Tibial nerve (tissue), 4 donors: ENCODE results near the gene MYB. TPM values are rescaled to one million over a fixed set of nuclear protein-coding genes. Genes with fewer than 3 reads are reported as not detected.
"Not testable (repeated sequence)": the region's sequence is repeated elsewhere in the genome, so short reads cannot be mapped to it uniquely, and the experiment has no call there.

Source experiments
- DNase-seq, 2 donors: peaks; one replicate each; pipeline ENCODE4 v3.0.0-alpha.2; 2019; ENCODE audit warnings: low spot score in 2 of 2
- H3K27ac ChIP-seq, 4 donors: fragments of 200-600 bp; sonication (generic) in 3 of 4; one replicate each; pipeline ENCODE4 v1.5.1; 2017 to 2019; ENCODE audit warnings: mild to moderate bottlenecking in 1 of 4
- H3K27me3 ChIP-seq, 2 donors: fragments of 200-600 bp; sonication (generic) in 1 of 2; one replicate each; pipeline versions ENCODE4 v1.5.1 to v1.6.0; 2017 to 2019
- H3K36me3 ChIP-seq, 3 donors: fragments of 200-600 bp; sonication (generic); one replicate each; pipeline ENCODE4 v1.5.1; 2018 to 2019
- H3K4me1 ChIP-seq, 4 donors: fragments of 200-600 bp; sonication (generic) in 3 of 4; one replicate each; pipeline ENCODE4 v1.5.1; 2017 to 2019
- H3K4me3 ChIP-seq, 4 donors: fragments of 200-600 bp; sonication (generic) in 3 of 4; one replicate each; pipeline ENCODE4 v1.5.1; 2017 to 2019; ENCODE audit warnings: mild to moderate bottlenecking in 1 of 4, moderate library complexity in 1 of 4
- H3K9me3 ChIP-seq, 4 donors: fragments of 200-600 bp; sonication (generic) in 3 of 4; one replicate each; pipeline ENCODE4 v1.5.1; 2017 to 2019
- EP300 ChIP-seq, 2 donors: sonication (generic); formaldehyde crosslinking; IDR thresholded peaks; one replicate each; pipeline ENCODE4 v1.6.1; 2017; ENCODE audit warnings: antibody characterized with exemption in 2 of 2, mild to moderate bottlenecking in 1 of 2
- POLR2A ChIP-seq, 2 donors: fragments of 450-650 bp; IDR thresholded peaks; one replicate each; pipeline ENCODE4 v1.6.1; 2017; ENCODE audit warnings: antibody characterized with exemption in 2 of 2, mild to moderate bottlenecking in 2 of 2, moderate library complexity in 2 of 2
- WGBS, 2 donors: methylation state at CpG; one replicate each; pipeline ENCODE4 v1.1.5; 2018; 5-methylcytosine and 5-hydroxymethylcytosine counted together
- total RNA-seq, 4 donors: library from RNA; depleted of rRNA; stranded (reverse); fragments of >200 nt; gene quantifications; one replicate each; pipeline ENCODE4 v1.1.0, GENCODE V29; 2016
- TF ChIP-seq, protein P1 (sequence below), 5 experiments: fragments of 200-600 bp in 3 of 5; fragments of 450-650 bp in 2 of 5; sonication (generic) in 3 of 5; IDR thresholded peaks; one replicate each; pipeline ENCODE4 v1.5.1; 2016 to 2019; ENCODE audit warnings: antibody characterized with exemption in 5 of 5, mild to moderate bottlenecking in 3 of 5, moderate library complexity in 2 of 5

The MYB gene
- total RNA-seq, 4 donors from 2014 or later: 0.63 to 1.2 (median 0.83) TPM

DNA sequence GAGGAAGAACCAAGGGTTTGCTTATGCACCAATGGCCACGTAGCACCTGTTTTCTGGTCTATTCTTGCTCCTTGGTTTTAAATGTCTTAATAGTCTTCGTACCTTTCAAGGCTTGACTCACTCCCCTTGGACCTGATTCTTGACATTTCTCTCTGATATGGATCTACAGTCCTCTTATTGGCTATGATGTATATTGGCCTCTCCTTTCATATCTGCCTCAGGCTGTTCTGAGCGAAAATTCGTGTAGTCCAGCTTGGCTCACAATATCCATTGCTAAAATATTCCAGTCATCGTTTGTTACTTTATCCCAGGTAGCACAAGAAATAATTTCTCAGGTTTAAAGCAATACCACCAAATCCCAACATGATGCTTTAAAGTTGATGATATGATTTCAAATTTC, 59.6 kb downstream of the MYB start:
- Histone ChIP-seq H3K4me3 (no peak overlapping the region), H3K27me3 (no peaks in the 10 kb centered on the region), H3K4me1 (no peaks in the 10 kb centered on the region), H3K27ac (no peak overlapping the region), H3K36me3 (no peaks in the 10 kb centered on the region), H3K9me3 (no peaks in the 10 kb centered on the region)
- 88 to 89% methylated on average over 5 of the region's 5 CpGs for WGBS, 2 donors
- TF ChIP-seq EP300 (IDR thresholded peaks at IDR 0.05) (no peak), POLR2A (IDR thresholded peaks at IDR 0.05) (no peak)
- TF ChIP-seq, protein P1, sequence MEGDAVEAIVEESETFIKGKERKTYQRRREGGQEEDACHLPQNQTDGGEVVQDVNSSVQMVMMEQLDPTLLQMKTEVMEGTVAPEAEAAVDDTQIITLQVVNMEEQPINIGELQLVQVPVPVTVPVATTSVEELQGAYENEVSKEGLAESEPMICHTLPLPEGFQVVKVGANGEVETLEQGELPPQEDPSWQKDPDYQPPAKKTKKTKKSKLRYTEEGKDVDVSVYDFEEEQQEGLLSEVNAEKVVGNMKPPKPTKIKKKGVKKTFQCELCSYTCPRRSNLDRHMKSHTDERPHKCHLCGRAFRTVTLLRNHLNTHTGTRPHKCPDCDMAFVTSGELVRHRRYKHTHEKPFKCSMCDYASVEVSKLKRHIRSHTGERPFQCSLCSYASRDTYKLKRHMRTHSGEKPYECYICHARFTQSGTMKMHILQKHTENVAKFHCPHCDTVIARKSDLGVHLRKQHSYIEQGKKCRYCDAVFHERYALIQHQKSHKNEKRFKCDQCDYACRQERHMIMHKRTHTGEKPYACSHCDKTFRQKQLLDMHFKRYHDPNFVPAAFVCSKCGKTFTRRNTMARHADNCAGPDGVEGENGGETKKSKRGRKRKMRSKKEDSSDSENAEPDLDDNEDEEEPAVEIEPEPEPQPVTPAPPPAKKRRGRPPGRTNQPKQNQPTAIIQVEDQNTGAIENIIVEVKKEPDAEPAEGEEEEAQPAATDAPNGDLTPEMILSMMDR (IDR thresholded peaks at IDR 0.05): no peak
- DNase-seq: no peak

DNA sequence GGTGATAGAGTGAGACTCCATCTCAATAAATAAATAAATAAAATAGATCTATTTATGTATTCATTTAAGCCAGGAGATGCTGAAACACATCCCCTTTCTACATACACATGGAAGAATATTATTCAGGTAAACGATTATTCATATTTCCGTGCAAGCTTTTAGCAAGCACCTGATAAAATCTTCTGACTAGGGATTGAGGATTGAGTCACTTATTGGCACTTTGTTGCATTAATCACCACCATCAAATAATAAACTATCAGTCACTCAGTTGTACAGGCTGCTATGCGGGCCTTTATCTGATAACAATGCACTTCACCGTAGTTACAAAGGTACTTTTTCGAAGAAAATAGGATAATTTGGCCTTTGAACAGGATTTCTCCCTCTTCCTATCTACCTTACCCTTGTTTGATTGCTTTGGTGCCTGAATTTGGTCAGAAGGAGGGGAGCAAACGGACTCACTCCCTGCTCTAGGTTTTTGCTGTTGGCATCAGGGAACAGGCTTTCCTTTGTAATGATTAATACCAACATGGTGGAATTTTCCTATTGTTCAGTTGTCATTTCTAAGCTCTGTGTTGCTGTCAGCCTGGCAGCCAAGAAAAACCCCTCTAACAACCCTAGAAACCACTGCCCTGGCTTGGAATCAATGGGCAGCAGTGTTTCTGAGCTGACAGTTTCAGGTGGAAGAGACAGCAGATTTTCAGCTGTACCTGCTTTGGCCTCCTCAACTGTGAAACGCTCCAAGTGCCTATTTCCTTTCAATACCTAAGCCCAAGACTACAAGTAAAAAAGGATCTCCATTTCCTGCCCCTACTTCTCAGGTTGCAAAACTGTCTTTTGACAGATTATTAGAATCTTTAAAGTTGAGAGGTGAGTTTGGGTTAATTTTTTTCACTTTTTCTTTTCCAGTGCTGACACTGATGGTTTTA, 63.0 kb downstream of the MYB start:
- no peak for DNase-seq
- no peaks in the 10 kb centered on the region for H3K9me3 ChIP-seq
- TF ChIP-seq POLR2A (IDR thresholded peaks at IDR 0.05): no peak
- TF ChIP-seq, protein P1 (IDR thresholded peaks at IDR 0.05): no peak
- no peak for TF ChIP-seq EP300 (IDR thresholded peaks at IDR 0.05)
- 81 to 86% methylated on average over 7 of the region's 7 CpGs for WGBS, 2 donors
- H3K27ac ChIP-seq: no peak overlapping the region
- no peak overlapping the region for H3K4me3 ChIP-seq
- H3K36me3 ChIP-seq: no peaks in the 10 kb centered on the region
- H3K27me3 ChIP-seq: no peaks in the 10 kb centered on the region
- H3K4me1 ChIP-seq: no peaks in the 10 kb centered on the region

DNA sequence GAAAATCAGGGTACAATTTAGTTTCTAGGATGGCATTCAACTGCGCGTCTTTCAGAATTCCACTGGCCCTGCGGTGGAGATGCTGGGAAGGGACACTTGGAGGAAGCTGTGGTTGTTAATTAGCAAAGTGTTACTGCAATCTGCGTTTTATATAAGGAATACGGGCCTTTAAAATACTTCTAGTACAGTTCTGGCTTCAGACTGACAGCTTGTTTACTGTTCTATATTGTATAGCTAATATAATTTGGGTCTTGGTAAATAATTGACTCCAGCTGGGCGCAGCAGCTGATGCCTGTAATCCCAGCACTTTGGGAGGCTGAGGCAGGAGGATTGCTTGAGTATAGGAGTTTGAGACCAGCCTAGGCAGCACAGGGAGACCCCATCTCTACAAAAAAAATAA, 63.7 kb downstream of the MYB start:
- H3K27me3 ChIP-seq: no peaks in the 10 kb centered on the region
- DNase-seq: no peak
- no peaks in the 10 kb centered on the region for H3K36me3 ChIP-seq
- TF ChIP-seq EP300 (IDR thresholded peaks at IDR 0.05) (no peak), POLR2A (IDR thresholded peaks at IDR 0.05) (no peak)
- TF ChIP-seq, protein P1 (IDR thresholded peaks at IDR 0.05): no peak
- no peak overlapping the region for H3K27ac ChIP-seq
- H3K4me1 ChIP-seq: no peaks in the 10 kb centered on the region
- H3K4me3 ChIP-seq: no peak overlapping the region
- 90 to 93% methylated on average over 6 of the region's 6 CpGs for WGBS, 2 donors
- H3K9me3 ChIP-seq: no peaks in the 10 kb centered on the region

DNA sequence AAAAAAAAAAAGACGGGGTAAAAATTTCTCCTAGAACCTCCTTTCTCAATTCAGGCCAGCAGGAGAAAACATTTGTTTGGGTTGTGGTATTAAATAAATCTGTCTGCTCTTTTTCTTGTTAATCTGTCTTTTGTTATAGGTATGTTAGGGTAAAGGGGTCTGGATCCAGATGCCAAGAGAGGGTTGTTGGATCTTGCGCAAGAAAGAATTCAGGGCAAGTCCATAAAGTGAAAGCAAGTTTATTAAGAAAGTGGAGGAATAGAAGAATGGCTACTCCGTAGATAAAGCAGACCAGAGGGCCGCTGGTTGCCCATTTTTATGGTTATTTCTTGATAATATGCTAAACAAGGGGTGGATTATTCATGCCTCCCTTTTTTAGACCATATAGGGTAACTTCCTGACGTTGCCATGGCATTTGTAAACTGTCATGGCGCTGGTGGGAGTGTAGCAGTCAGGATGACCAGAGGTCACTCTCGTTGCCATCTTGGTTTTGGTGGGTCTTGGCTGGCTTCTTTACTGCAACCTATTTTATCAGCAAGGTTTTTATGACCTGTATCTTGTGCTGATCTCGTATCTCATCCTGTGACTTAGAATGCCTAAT, 65.4 kb downstream of the MYB start:
- not testable (repeated sequence) for H3K27ac ChIP-seq, H3K9me3 ChIP-seq, H3K4me3 ChIP-seq, DNase-seq, H3K27me3 ChIP-seq, H3K36me3 ChIP-seq, H3K4me1 ChIP-seq
- WGBS, 2 donors: 85 to 93% methylated on average over 8 of the region's 8 CpGs

DNA sequence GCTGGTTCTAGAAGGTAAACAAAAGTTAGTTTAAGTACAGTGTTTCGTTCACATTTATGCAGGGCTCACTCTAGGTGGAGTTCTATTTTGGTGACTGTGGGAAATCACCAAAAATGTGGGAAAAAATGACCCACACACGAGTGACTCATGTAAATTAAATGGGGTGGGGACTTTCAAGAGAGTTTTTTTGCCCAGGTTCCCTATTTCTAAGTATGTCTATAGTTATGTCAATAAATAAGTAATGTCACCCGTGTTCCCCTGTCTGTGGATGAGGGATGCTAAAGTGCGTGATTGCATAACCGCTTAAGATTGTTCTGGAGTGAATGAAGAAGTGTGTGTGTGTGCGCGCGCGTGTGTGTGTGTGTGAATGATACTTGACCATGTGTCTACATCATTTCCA, 69.1 kb downstream of the MYB start:
- DNase-seq: no peak
- no peaks in the 10 kb centered on the region for H3K36me3 ChIP-seq
- no peak for TF ChIP-seq POLR2A (IDR thresholded peaks at IDR 0.05)
- TF ChIP-seq, protein P1 (IDR thresholded peaks at IDR 0.05): no peak
- no peak for TF ChIP-seq EP300 (IDR thresholded peaks at IDR 0.05)
- WGBS, 2 donors: 85 to 86% methylated on average over 9 of the region's 9 CpGs
- H3K4me1 ChIP-seq: no peaks in the 10 kb centered on the region
- H3K4me3 ChIP-seq: no peak overlapping the region
- no peak overlapping the region for H3K27ac ChIP-seq
- no peaks in the 10 kb centered on the region for H3K27me3 ChIP-seq
- no peaks in the 10 kb centered on the region for H3K9me3 ChIP-seq
